Naive thymus-derived CD8-positive, alpha-beta T cell (primary cell): ENCODE measurements around the gene TOMM40. TPM values are rescaled to one million over a fixed set of nuclear protein-coding genes. Genes with fewer than 3 reads are reported as not detected.
"Not testable (repeated sequence)": the region's sequence is repeated elsewhere in the genome, so short reads cannot be mapped to it uniquely, and the experiment has no call there.

Experiments used
- ATAC-seq, 2 donors: fragments of 150-1000 bp; cut with Tn5 transposase in 1 of 2; sonication (Bioruptor Pico), chemical (Tn5 transposase) in 1 of 2; 1 replicate in 1 of 2; 2 replicates in 1 of 2; pipeline ENCODE4 v1.10.0; 2021; ENCODE audit warnings: mild to moderate bottlenecking in 2 of 2, moderate library complexity in 2 of 2
- POLR2A ChIA-PET: fragments of 350-600 bp; sonication (Branson Sonifier 250); formaldehyde crosslinking; loops from one replicate; lab custom pipeline; 2021; ENCODE audit warnings: antibody characterized with exemption; lab: Charles Lee
- DNase-seq, 10 donors: peaks; one replicate each; pipeline versions ENCODE4 v3.0.0 to v3.0.0-alpha.2; 2020 to 2022
- H3K27ac Mint-ChIP-seq, 10 donors: one replicate each; pipeline ENCODE4 v1.8.0; 2020 to 2022; ENCODE audit warnings: mild to moderate bottlenecking in 10 of 10, mixed read lengths in 10 of 10, moderate library complexity in 4 of 10, inconsistent platforms in 1 of 10
- H3K27me3 Mint-ChIP-seq, 5 donors: one replicate each; pipeline ENCODE4 v1.8.0; 2021 to 2022; ENCODE audit warnings: mixed read lengths in 5 of 5
- H3K36me3 Mint-ChIP-seq, 3 donors: one replicate each; pipeline ENCODE4 v1.8.0; 2020 to 2022; ENCODE audit warnings: mixed read lengths in 3 of 3, mild to moderate bottlenecking in 2 of 3, inconsistent platforms in 1 of 3
- H3K4me1 Mint-ChIP-seq, 4 donors: one replicate each; pipeline ENCODE4 v1.8.0; 2021 to 2022; ENCODE audit warnings: mixed read lengths in 4 of 4
- H3K4me3 Mint-ChIP-seq, 10 donors: one replicate each; pipeline ENCODE4 v1.8.0; 2020 to 2022; ENCODE audit warnings: mild to moderate bottlenecking in 10 of 10, mixed read lengths in 10 of 10, moderate library complexity in 6 of 10, inconsistent platforms in 1 of 10
- H3K9me3 Mint-ChIP-seq, 9 donors: one replicate each; pipeline ENCODE4 v1.8.0; 2020 to 2022; ENCODE audit warnings: mixed read lengths in 9 of 9, mild to moderate bottlenecking in 3 of 9, inconsistent platforms in 1 of 9, moderate library complexity in 1 of 9
- polyA plus RNA-seq, 3 donors: library from polyadenylated mRNA; unstranded; fragments of 300-500 nt; fragmentation: Illumina TruSeq; gene quantifications; one replicate each; pipeline ENCODE4 v1.2.3, GENCODE V29; 2021
- total RNA-seq, 8 experiments: library from RNA in 2 of 8; stranded (reverse) in 2 of 8; gene quantifications; one replicate each; pipeline ENCODE4 v1.2.3 and lab custom pipeline; 2021 to 2026

Gene TOMM40
- total and polyA plus RNA-seq, 5 experiments from 2014 or later = 32.0 to 42.3 (median 39.3) TPM

- DNase-seq (no peak), ATAC-seq (no peak)
- H3K36me3 Mint-ChIP-seq = no peaks in the 10 kb centered on the region
- POLR2A ChIA-PET = no interaction called here
- H3K4me3 Mint-ChIP-seq = no peak overlapping the region
- H3K4me1 Mint-ChIP-seq = peaks cover 0 to 2% (median under 1%) of the 10 kb centered on the region in 4 donors
- peak overlapping the region in 1 of 10 donors; percentile 81 for H3K27ac Mint-ChIP-seq
- H3K9me3 Mint-ChIP-seq = no peaks in the 10 kb centered on the region
- peaks cover 0 to 8% (median 0%) of the 10 kb centered on the region in 5 donors for H3K27me3 Mint-ChIP-seq
Observed at GRCh38 chr19:44856421-44857083, 34.5 kb upstream of the TOMM40 start.

GRCh38 chr19:44857837-44858236 lies 33.2 kb upstream of the TOMM40 start:
- no peak for ATAC-seq
- Mint-ChIP-seq H3K36me3 (no peaks in the 10 kb centered on the region), H3K4me1 (peaks cover 0 to 2% (median 0%) of the 10 kb centered on the region in 4 donors), H3K4me3 (no peak overlapping the region), H3K27ac (no peak overlapping the region), H3K9me3 (no peaks in the 10 kb centered on the region), H3K27me3 (peaks cover 0 to 8% (median 0%) of the 10 kb centered on the region in 5 donors)
- POLR2A ChIA-PET = interaction anchor here (0.6 kb wide), 1 partner anchor 16 kb away, joined by 3 read pairs; no protein-coding TSS in a partner anchor
- DNase-seq = no peak

- H3K4me1 Mint-ChIP-seq, H3K9me3 Mint-ChIP-seq, H3K27ac Mint-ChIP-seq, H3K27me3 Mint-ChIP-seq, H3K36me3 Mint-ChIP-seq, ATAC-seq, H3K4me3 Mint-ChIP-seq, POLR2A ChIA-PET, DNase-seq: not testable (repeated sequence)
Observed at GRCh38 chr19:44861576-44861975, 29.5 kb upstream of the TOMM40 start.

- Mint-ChIP-seq H3K27ac (no peak overlapping the region), H3K4me3 (no peak overlapping the region), H3K36me3 (no peaks in the 10 kb centered on the region), H3K27me3 (peaks cover 0 to 6% (median 1%) of the 10 kb centered on the region in 5 donors), H3K9me3 (no peaks in the 10 kb centered on the region), H3K4me1 (no peaks in the 10 kb centered on the region)
- DNase-seq (no peak), ATAC-seq (no peak)
- POLR2A ChIA-PET = interaction anchor here (0.7 kb wide), 1 partner anchor 330 kb away, joined by 3 read pairs; no protein-coding TSS in a partner anchor
Observed at GRCh38 chr19:44863990-44864389, 27.1 kb upstream of the TOMM40 start.

- no peak for ATAC-seq
- DNase-seq = no peak
- Mint-ChIP-seq H3K4me1 (peaks cover 0 to 5% (median 0%) of the 10 kb centered on the region in 4 donors), H3K36me3 (no peaks in the 10 kb centered on the region), H3K27ac (peak overlapping the region in 1 of 10 donors; percentile 41), H3K27me3 (peaks cover 0 to 3% (median 0%) of the 10 kb centered on the region in 5 donors), H3K9me3 (no peaks in the 10 kb centered on the region), H3K4me3 (no peak overlapping the region)
- POLR2A ChIA-PET = no interaction called here
Observed at GRCh38 chr19:44865196-44865767, 25.8 kb upstream of the TOMM40 start.

GRCh38 chr19:44866664-44867063 lies 24.4 kb upstream of the TOMM40 start:
- peaks cover 0 to 5% (median 0%) of the 10 kb centered on the region in 4 donors for H3K4me1 Mint-ChIP-seq
- H3K9me3 Mint-ChIP-seq = no peaks in the 10 kb centered on the region
- H3K36me3 Mint-ChIP-seq = no peaks in the 10 kb centered on the region
- H3K27me3 Mint-ChIP-seq = peaks cover 0 to 3% (median 0%) of the 10 kb centered on the region in 5 donors
- no peak overlapping the region for H3K27ac Mint-ChIP-seq
- no peak overlapping the region for H3K4me3 Mint-ChIP-seq
- ATAC-seq (no peak), DNase-seq (no peak)
- POLR2A ChIA-PET = no interaction called here

- ATAC-seq (no peak), DNase-seq (no peak)
- POLR2A ChIA-PET = no interaction called here
Observed at GRCh38 chr19:44867578-44867977, 23.5 kb upstream of the TOMM40 start.

GRCh38 chr19:44869733-44870470 lies 21.2 kb upstream of the TOMM40 start:
- POLR2A ChIA-PET = no interaction called here
- ATAC-seq = no peak
- Mint-ChIP-seq H3K4me3 (no peak overlapping the region), H3K27ac (peak overlapping the region in 1 of 10 donors; percentile 78), H3K9me3 (no peaks in the 10 kb centered on the region), H3K27me3 (peaks cover 0 to 3% (median 0%) of the 10 kb centered on the region in 5 donors), H3K4me1 (peaks cover 0 to 5% (median 0%) of the 10 kb centered on the region in 4 donors), H3K36me3 (no peaks in the 10 kb centered on the region)
- no peak for DNase-seq

More at GRCh38 chr19:44867578-44867977, 23.5 kb upstream of the TOMM40 start:
- Mint-ChIP-seq H3K9me3 (no peaks in the 10 kb centered on the region), H3K4me1 (peaks cover 0 to 5% (median 0%) of the 10 kb centered on the region in 4 donors), H3K4me3 (no peak overlapping the region), H3K36me3 (no peaks in the 10 kb centered on the region), H3K27me3 (peaks cover 0 to 3% (median 0%) of the 10 kb centered on the region in 5 donors), H3K27ac (no peak overlapping the region)

GRCh38 chr19:44871809-44872208 lies 19.2 kb upstream of the TOMM40 start:
- H3K4me3 Mint-ChIP-seq = no peak overlapping the region
- H3K27me3 Mint-ChIP-seq = peaks cover 0 to 3% (median 0%) of the 10 kb centered on the region in 5 donors
- no peaks in the 10 kb centered on the region for H3K36me3 Mint-ChIP-seq
- POLR2A ChIA-PET = no interaction called here
- no peak for DNase-seq
- no peak for ATAC-seq
- H3K27ac Mint-ChIP-seq = no peak overlapping the region
- H3K4me1 Mint-ChIP-seq = peaks cover 6 to 9% (median 8%) of the 10 kb centered on the region in 4 donors
- no peaks in the 10 kb centered on the region for H3K9me3 Mint-ChIP-seq

- peak overlapping the region in 1 of 10 donors; percentile 15 for H3K27ac Mint-ChIP-seq
- peaks cover 6 to 16% (median 15%) of the 10 kb centered on the region in 4 donors for H3K4me1 Mint-ChIP-seq
- ATAC-seq = no peak
- no peak overlapping the region for H3K4me3 Mint-ChIP-seq
- POLR2A ChIA-PET = no interaction called here
- no peak for DNase-seq
- no peaks in the 10 kb centered on the region for H3K9me3 Mint-ChIP-seq
- no peaks in the 10 kb centered on the region for H3K27me3 Mint-ChIP-seq
- H3K36me3 Mint-ChIP-seq = no peaks in the 10 kb centered on the region
Observed at GRCh38 chr19:44872661-44873060, 18.4 kb upstream of the TOMM40 start.

- POLR2A ChIA-PET = interaction anchor here (0.6 kb wide), 1 partner anchor 90 kb away, joined by 3 read pairs; no protein-coding TSS in a partner anchor
- no peak for DNase-seq
- H3K4me3 Mint-ChIP-seq = no peak overlapping the region
- no peaks in the 10 kb centered on the region for H3K27me3 Mint-ChIP-seq
- H3K9me3 Mint-ChIP-seq = no peaks in the 10 kb centered on the region
- H3K4me1 Mint-ChIP-seq = peaks cover 6 to 16% (median 15%) of the 10 kb centered on the region in 4 donors
- no peaks in the 10 kb centered on the region for H3K36me3 Mint-ChIP-seq
- H3K27ac Mint-ChIP-seq = no peak overlapping the region
- ATAC-seq = no peak
Observed at GRCh38 chr19:44874317-44874716, 16.7 kb upstream of the TOMM40 start.

GRCh38 chr19:44875666-44876451 lies 15.2 kb upstream of the TOMM40 start:
- Mint-ChIP-seq H3K9me3 (no peaks in the 10 kb centered on the region), H3K36me3 (no peaks in the 10 kb centered on the region), H3K27me3 (peaks cover 0 to 3% (median 0%) of the 10 kb centered on the region in 5 donors), H3K4me1 (peaks cover 6 to 16% (median 12%) of the 10 kb centered on the region in 4 donors), H3K4me3 (no peak overlapping the region), H3K27ac (peak overlapping the region in 5 of 10 donors; percentile 57 to 87 (median 76))
- POLR2A ChIA-PET = no interaction called here
- ATAC-seq (no peak), DNase-seq (no peak)
